GM12864 (cell line): ENCODE measurements around the gene PAK4.

Experiments
- DNase-seq: peaks from one replicate; pipeline ENCODE4 v3.0.0-alpha.2; 2011; ENCODE audit warnings: low read depth
- H3K4me3 ChIP-seq: 2 replicates; pipeline ENCODE4 v1.5.1; 2011; ENCODE audit warnings: mild to moderate bottlenecking, low read depth, low read length, control low read depth
- TF ChIP-seq, protein P1 (sequence below): IDR thresholded peaks from 2 replicates; pipeline ENCODE4 v1.5.1; 2011; ENCODE audit warnings: low read depth, mild to moderate bottlenecking, moderate library complexity, low read length, control low read depth, inconsistent platforms; ENCODE audit errors: missing control alignments

PAK4 gene

GRCh38 chr19:39173502-39173991 lies 48.0 kb downstream of the PAK4 start:
- no peak for DNase-seq
- H3K4me3 ChIP-seq = no peak overlapping the region
- TF ChIP-seq, protein P1, sequence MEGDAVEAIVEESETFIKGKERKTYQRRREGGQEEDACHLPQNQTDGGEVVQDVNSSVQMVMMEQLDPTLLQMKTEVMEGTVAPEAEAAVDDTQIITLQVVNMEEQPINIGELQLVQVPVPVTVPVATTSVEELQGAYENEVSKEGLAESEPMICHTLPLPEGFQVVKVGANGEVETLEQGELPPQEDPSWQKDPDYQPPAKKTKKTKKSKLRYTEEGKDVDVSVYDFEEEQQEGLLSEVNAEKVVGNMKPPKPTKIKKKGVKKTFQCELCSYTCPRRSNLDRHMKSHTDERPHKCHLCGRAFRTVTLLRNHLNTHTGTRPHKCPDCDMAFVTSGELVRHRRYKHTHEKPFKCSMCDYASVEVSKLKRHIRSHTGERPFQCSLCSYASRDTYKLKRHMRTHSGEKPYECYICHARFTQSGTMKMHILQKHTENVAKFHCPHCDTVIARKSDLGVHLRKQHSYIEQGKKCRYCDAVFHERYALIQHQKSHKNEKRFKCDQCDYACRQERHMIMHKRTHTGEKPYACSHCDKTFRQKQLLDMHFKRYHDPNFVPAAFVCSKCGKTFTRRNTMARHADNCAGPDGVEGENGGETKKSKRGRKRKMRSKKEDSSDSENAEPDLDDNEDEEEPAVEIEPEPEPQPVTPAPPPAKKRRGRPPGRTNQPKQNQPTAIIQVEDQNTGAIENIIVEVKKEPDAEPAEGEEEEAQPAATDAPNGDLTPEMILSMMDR = no peak

DNA sequence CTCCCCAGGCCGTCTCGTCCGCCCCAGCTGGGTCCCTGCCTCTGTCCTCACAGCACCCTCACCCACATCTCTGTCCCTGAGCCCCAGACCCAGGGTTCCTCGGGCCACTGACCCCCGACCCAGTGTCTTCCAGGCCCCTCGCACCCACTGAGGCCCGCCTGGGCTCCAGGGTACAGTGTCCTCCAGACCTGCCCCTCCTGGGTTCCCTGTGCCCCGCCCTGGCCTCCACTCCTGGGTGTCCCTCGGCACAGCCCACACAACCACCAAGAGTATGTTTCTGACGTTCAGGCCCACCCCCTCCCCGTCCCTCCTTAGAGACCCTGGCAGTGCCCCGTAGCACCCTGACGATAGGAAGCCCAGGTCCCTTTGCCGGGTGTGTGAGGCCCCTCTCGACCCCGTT lies 48.6 kb downstream of the PAK4 start:
- no peak overlapping the region for H3K4me3 ChIP-seq
- TF ChIP-seq, protein P1 = no peak
- DNase-seq = no peak

GRCh38 chr19:39174558-39175544 lies 49.3 kb downstream of the PAK4 start:
- no peak for DNase-seq
- H3K4me3 ChIP-seq = no peak overlapping the region
- TF ChIP-seq, protein P1 = no peak

DNA sequence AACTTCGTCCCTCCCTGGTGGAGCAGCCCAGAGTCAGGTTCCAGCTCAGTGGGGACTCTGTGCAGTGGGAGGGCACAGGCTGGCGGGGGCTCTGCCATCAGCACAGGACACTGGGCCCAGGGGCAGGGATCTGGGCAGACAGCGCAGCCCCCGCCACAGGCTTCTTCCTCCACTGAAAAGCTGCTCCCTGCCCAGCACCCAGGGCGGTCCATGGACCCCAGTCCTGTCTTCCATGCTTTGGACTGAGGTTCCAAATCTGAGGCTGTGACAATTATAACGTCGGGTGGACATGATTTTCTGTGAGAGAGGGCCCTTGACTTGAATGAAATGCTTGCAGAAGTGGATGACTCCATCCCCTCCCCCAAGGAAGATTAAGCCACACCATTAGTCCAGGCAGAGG lies 50.0 kb downstream of the PAK4 start:
- no peak for DNase-seq
- TF ChIP-seq, protein P1 = no peak
- H3K4me3 ChIP-seq = no peak overlapping the region

GRCh38 chr19:39177110-39177699 lies 51.6 kb downstream of the PAK4 start:
- H3K4me3 ChIP-seq = no peak overlapping the region
- TF ChIP-seq, protein P1 = no peak
- no peak for DNase-seq

DNA sequence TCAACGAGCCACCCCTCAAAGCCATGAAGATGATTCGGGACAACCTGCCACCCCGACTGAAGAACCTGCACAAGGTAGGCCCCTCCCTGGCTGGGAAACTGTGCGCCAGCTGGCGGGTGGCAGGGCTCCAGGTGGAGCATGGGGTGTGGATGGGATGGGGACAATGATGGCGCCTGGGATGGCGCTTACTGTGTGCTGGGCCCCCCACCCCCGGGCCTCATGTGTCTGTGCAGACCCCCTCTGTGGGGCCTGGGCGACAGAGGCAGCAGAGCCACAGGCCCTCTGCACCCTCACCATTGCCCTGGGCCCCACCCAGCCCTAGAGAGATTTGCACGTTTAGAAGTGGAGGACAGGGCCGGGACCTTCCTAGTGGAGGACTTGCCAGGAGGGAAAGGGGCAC lies 52.1 kb downstream of the PAK4 start:
- H3K4me3 ChIP-seq = no peak overlapping the region
- no peak for DNase-seq
- TF ChIP-seq, protein P1 = no peak
